GM12878 (cell line): ENCODE data around the gene MEGF11. TPM values are rescaled to one million over a fixed set of nuclear protein-coding genes. Genes with fewer than 3 reads are reported as not detected.

Experiments
- ATAC-seq: fragments of 200-7000 bp; cut with Tn5 transposase; 3 replicates; pipeline ENCODE4 v1.9.1; 2020; ENCODE audit warnings: mild to moderate bottlenecking, moderate library complexity
- BruUV-seq: library from RNA; stranded (reverse); fragments of 400-500 nt; replicated peaks from 2 replicates; lab custom pipeline; 2021; lab: Mats Ljungman, UMichigan
- CTCF ChIA-PET: fragments of 300-600 bp; sonication (Branson Sonifier 250); formaldehyde crosslinking; extraction: SDS; loops from one replicate; lab custom pipeline; 2021; ENCODE audit warnings: inconsistent platforms; lab: Yijun Ruan, JAX
- POLR2A ChIA-PET: fragments of 350-600 bp; formaldehyde crosslinking; extraction: SDS; loops from one replicate; lab custom pipeline; 2021; ENCODE audit warnings: inconsistent platforms; lab: Charles Lee
- RAD21 ChIA-PET: fragments of 300-600 bp; sonication (Branson Sonifier 250); formaldehyde crosslinking; loops from one replicate; lab custom pipeline; 2023; ENCODE audit warnings: antibody characterized with exemption; ENCODE audit not compliant: unreplicated experiment; lab: Charles Lee
- SMC1A ChIA-PET: fragments of 300-600 bp; sonication (Branson Sonifier 250); formaldehyde crosslinking; loops from one replicate; lab custom pipeline; 2023; ENCODE audit not compliant: unreplicated experiment, uncharacterized antibody; lab: Charles Lee
- DNase-seq: peaks from one replicate; pipeline ENCODE4 v3.0.0-alpha.2; 2011; ENCODE audit warnings: low read depth, low spot score
- FAIRE-seq: peaks from 3 replicates; lab custom pipeline; 2011; peaks lifted over from hg19 to GRCh38; lab: Jason Lieb, UNC
- H2AFZ ChIP-seq: 2 replicates; pipeline ENCODE4 v1.6.0; 2011; ENCODE audit warnings: low read depth, low read length, control low read depth; ENCODE audit not compliant: control insufficient read depth
- H3K27ac ChIP-seq: 2 replicates; pipeline ENCODE4 v1.5.1; 2011; ENCODE audit warnings: control low read depth; ENCODE audit not compliant: control insufficient read depth, insufficient read depth
- H3K27me3 ChIP-seq, 2 experiments: replicated peaks in 1 of 2; 2 replicates each; pipeline versions ENCODE4 v1.6.0 to v1.6.1; 2011; ENCODE audit warnings: low read length in 1 of 2; ENCODE audit not compliant: control insufficient read depth in 2 of 2, insufficient read depth in 2 of 2
- H3K36me3 ChIP-seq, 2 experiments: 2 replicates each; pipeline ENCODE4 v1.5.1; 2011; ENCODE audit warnings: low read length in 1 of 2; ENCODE audit not compliant: control insufficient read depth in 2 of 2, insufficient read depth in 2 of 2
- H3K4me1 ChIP-seq: 2 replicates; pipeline ENCODE4 v1.6.1; 2011; ENCODE audit warnings: mild to moderate bottlenecking, low read length, moderate library complexity, mixed read lengths; ENCODE audit not compliant: control insufficient read depth, insufficient read depth
- H3K4me2 ChIP-seq: 2 replicates; pipeline ENCODE4 v1.6.0; 2011; ENCODE audit warnings: control low read depth; ENCODE audit not compliant: control insufficient read depth, insufficient read depth
- H3K4me3 ChIP-seq: fragments of 200-600 bp; sonication (generic); 2 replicates; pipeline ENCODE4 v1.5.1; 2016
- H3K79me2 ChIP-seq: 2 replicates; pipeline ENCODE4 v1.6.0; 2011; ENCODE audit warnings: low read length; ENCODE audit not compliant: control insufficient read depth, insufficient read depth
- H3K9ac ChIP-seq: 2 replicates; pipeline ENCODE4 v1.8.0; 2011; ENCODE audit warnings: low read length, control low read depth, mixed read lengths; ENCODE audit not compliant: control insufficient read depth, insufficient read depth
- H3K9me3 ChIP-seq: replicated peaks from 3 replicates; pipeline ENCODE4 v1.5.1; 2011; ENCODE audit warnings: mild to moderate bottlenecking, low read length; ENCODE audit not compliant: control insufficient read depth, insufficient read depth
- H4K20me1 ChIP-seq: 2 replicates; pipeline ENCODE4 v1.6.0; 2011; ENCODE audit not compliant: control insufficient read depth, insufficient read depth
- CBX3 ChIP-seq: fragments of 200-600 bp; sonication (generic); IDR thresholded peaks from 2 replicates; pipeline ENCODE4 v1.6.1; 2016; ENCODE audit warnings: low read depth, borderline replicate concordance
- CHD1 ChIP-seq: IDR thresholded peaks from 2 replicates; pipeline ENCODE4 v1.6.1; 2012; ENCODE audit warnings: low read depth, low read length, improper control_type of control experiment
- MEF2A ChIP-seq: IDR thresholded peaks from 2 replicates; pipeline ENCODE4 v1.6.1; 2011; ENCODE audit warnings: low read depth, mild to moderate bottlenecking, low read length, moderate library complexity; ENCODE audit not compliant: insufficient read depth
- NBN ChIP-seq: fragments of 450-650 bp; IDR thresholded peaks from 2 replicates; pipeline ENCODE4 v1.6.1; 2016
- SMARCA5 ChIP-seq: fragments of 450-650 bp; IDR thresholded peaks from 2 replicates; pipeline ENCODE4 v1.6.1; 2017; ENCODE audit warnings: mild to moderate bottlenecking
- SUPT20H ChIP-seq: IDR thresholded peaks from 2 replicates; pipeline ENCODE4 v1.6.1; 2011; ENCODE audit warnings: low read depth, mild to moderate bottlenecking, low read length, moderate library complexity, borderline replicate concordance; ENCODE audit not compliant: control insufficient read depth
- ZBED1 ChIP-seq: IDR thresholded peaks from 2 replicates; pipeline ENCODE4 v1.6.1; 2016; ENCODE audit warnings: borderline replicate concordance
- ZBTB40 ChIP-seq: fragments of 450-650 bp; IDR thresholded peaks from 2 replicates; pipeline ENCODE4 v1.6.1; 2016; ENCODE audit warnings: mild to moderate bottlenecking, moderate library complexity, borderline replicate concordance
- ZNF274 ChIP-seq: IDR thresholded peaks from one replicate; pipeline ENCODE4 v1.8.0; 2011; ENCODE audit not compliant: insufficient read length, insufficient read depth
- WGBS: methylation state at CpG from one replicate; pipeline ENCODE4 v1.1.6; 2016; ENCODE audit warnings: low lambda C conversion rate; ENCODE audit not compliant: insufficient replicate concordance, insufficient coverage; ENCODE audit errors: missing lambda C conversion rate; 5-methylcytosine and 5-hydroxymethylcytosine counted together
- in situ Hi-C: fragments of 300-500 bp; cut with MboI; formaldehyde crosslinking; loops from 9 replicates; pipeline ENCODE4 v1.14.3; 2018; ENCODE audit warnings: mixed read lengths
- intact Hi-C: fragments of 100-400 bp; cut with micrococcal nuclease; formaldehyde crosslinking; loops from one replicate; pipeline ENCODE4 v1.14.2; 2022; ENCODE audit not compliant: unreplicated experiment
- polyA plus RNA-seq, 11 experiments: library from polyadenylated mRNA; depleted of rRNA in 4 of 11; unstranded in 6 of 11; stranded (reverse) in 5 of 11; fragments of >200 nt; fragmentation: Nextera tagmentation in 4 of 11; fragmentation: Illumina TruSeq in 1 of 11; extraction: Ambion mirVana in 4 of 11; extraction: Trizol in 1 of 11; gene quantifications; 1 replicate in 1 of 11; 2 replicates in 10 of 11; pipeline versions ENCODE4 v1.2.1 to v1.2.3, GENCODE V29; 2011 to 2016; ENCODE audit warnings: inconsistent platforms in 2 of 11, missing spikeins in 2 of 11, low read depth in 1 of 11
- total RNA-seq, 4 experiments: library from RNA; depleted of rRNA in 3 of 4; stranded (reverse); fragments of >200 nt in 3 of 4; fragmentation: Illumina TruSeq in 1 of 4; extraction: Trizol in 1 of 4; gene quantifications; 2 replicates each; pipeline versions ENCODE4 v1.2.1 to v1.2.3, GENCODE V29; 2013 to 2021
- TF ChIP-seq, protein P1 (sequence below): IDR thresholded peaks from 2 replicates; pipeline ENCODE4 v1.6.1; 2011; ENCODE audit warnings: mild to moderate bottlenecking, low read depth, low read length, moderate library complexity; ENCODE audit not compliant: insufficient replicate concordance

The MEGF11 gene
- total and polyA plus RNA-seq, 10 of the 15 experiments (the other 5 are each of a cell fraction or from before 2014, with no cell fraction given), result 0.03 to 1.7 (median 0.49) TPM

- no peak for ATAC-seq
- TF ChIP-seq CHD1, result no peak
- TF ChIP-seq, protein P1, sequence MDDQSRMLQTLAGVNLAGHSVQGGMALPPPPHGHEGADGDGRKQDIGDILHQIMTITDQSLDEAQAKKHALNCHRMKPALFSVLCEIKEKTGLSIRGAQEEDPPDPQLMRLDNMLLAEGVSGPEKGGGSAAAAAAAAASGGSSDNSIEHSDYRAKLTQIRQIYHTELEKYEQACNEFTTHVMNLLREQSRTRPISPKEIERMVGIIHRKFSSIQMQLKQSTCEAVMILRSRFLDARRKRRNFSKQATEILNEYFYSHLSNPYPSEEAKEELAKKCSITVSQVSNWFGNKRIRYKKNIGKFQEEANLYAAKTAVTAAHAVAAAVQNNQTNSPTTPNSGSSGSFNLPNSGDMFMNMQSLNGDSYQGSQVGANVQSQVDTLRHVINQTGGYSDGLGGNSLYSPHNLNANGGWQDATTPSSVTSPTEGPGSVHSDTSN, result no peak
- TF ChIP-seq SUPT20H, result no peak
- no peak for TF ChIP-seq MEF2A
- no peak for TF ChIP-seq CBX3
- no peak for TF ChIP-seq NBN
- no peak for TF ChIP-seq SMARCA5
- no peak for TF ChIP-seq ZBTB40
- TF ChIP-seq ZBED1, result no peak
- TF ChIP-seq ZNF274, result no peak
- no peaks in the 10 kb centered on the region for H3K9me3 ChIP-seq
- in situ Hi-C loops (no loop called here), intact Hi-C loops (no loop called here)
- BruUV-seq, result no TSS peak
- no peak overlapping the region for H3K27ac ChIP-seq
- no peaks in the 10 kb centered on the region for H3K79me2 ChIP-seq
- ChIA-PET RAD21 (no interaction called here), SMC1A (no interaction called here), CTCF (no interaction called here), POLR2A (no interaction called here)
- peaks cover 0 to 5% of the 10 kb centered on the region in 2 experiments; a peak in 3 of 4 replicates for H3K27me3 ChIP-seq
- 16% methylated on average over 10 of the region's 10 CpGs for WGBS
- H2AFZ ChIP-seq, result no peak overlapping the region
- no peak overlapping the region for H3K4me3 ChIP-seq
- no peak overlapping the region for H3K4me2 ChIP-seq
- H3K36me3 ChIP-seq, result no peaks in the 10 kb centered on the region
- no peaks in the 10 kb centered on the region for H4K20me1 ChIP-seq
- H3K9ac ChIP-seq, result no peak overlapping the region
- DNase-seq, result no peak
- no peak for FAIRE-seq
- H3K4me1 ChIP-seq, result no peaks in the 10 kb centered on the region
Observed at GRCh38 chr15:66101715-66102395, 151.7 kb downstream of the MEGF11 start.
